ENCODE data around the gene RPAP3.
"Not testable (repeated sequence)": the region's sequence is repeated elsewhere in the genome, so short reads cannot be mapped to it uniquely, and the experiment has no call there.

RPAP3 gene

DNA sequence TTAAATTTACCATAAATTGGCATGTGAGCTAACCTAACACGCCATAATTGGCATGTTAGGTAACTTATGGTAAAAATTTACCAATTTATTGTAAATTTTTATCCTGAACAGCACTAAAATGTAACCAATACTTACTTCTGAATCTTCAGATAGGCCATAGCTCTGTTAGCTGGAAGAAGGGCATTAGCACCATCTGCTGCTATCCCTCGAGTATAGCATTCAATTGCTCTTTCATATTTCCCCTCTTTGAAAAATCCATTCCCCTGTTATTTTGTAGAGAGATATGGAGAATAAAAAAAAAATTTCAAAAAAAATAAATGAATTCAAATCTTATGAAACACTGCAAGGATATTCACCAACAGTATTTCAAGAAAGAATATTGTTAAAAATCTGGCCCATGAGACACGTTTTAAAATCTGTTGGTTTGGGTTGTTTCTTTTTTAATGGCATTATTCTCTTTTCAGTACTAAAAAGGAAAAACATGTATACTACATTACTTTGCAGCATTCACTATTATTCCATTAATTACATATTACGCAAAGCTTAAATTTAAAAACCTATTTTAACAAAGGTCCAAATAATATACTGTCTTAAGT lies 19.1 kb downstream of the RPAP3 start:
- WGBS = no CpG with 5 or more reads among the region's 4 CpGs
- no peak overlapping the region for H3K4me3 ChIP-seq (ENCODE audit: insufficient read depth in 1 of 2, low read depth in 1 of 2, low read length in 2 of 2)
- no peak overlapping the region for H3K18ac ChIP-seq (ENCODE audit: low read depth in 1 of 2, low read length in 2 of 2)
- H3K27me3 ChIP-seq (ENCODE audit: control insufficient read depth in 1 of 2, insufficient read depth in 1 of 2, low read length in 2 of 2) = no peaks in the 10 kb centered on the region
- H3K27ac ChIP-seq (ENCODE audit: low read length, poor library complexity, severe bottlenecking) = no peak overlapping the region
- no peak overlapping the region for H4K91ac ChIP-seq (ENCODE audit: low read length)
- H2AFZ ChIP-seq (ENCODE audit: low read depth, low read length) = no peak overlapping the region
- DNase-seq = peak; percentile 62
- H3K9me3 ChIP-seq (ENCODE audit: control insufficient read depth, low read length) = no peaks in the 10 kb centered on the region
- no peak overlapping the region for H3K14ac ChIP-seq (ENCODE audit: low read length in 2 of 2)
- no peak overlapping the region for H2AK5ac ChIP-seq (ENCODE audit: low read length, severe bottlenecking)
- no peak overlapping the region for H3K4me2 ChIP-seq (ENCODE audit: low read length, poor library complexity, severe bottlenecking)
- H3K4me1 ChIP-seq (ENCODE audit: control insufficient read depth, insufficient read depth, low read depth, low read length) = no peaks in the 10 kb centered on the region
- no peak overlapping the region for H3K23ac ChIP-seq (ENCODE audit: low read length in 2 of 2)
- H2BK15ac ChIP-seq (ENCODE audit: low read depth, poor library complexity, severe bottlenecking) = no peak overlapping the region
- H3K36me3 ChIP-seq (ENCODE audit: control insufficient read depth in 1 of 2, insufficient read depth in 2 of 2, low read depth in 1 of 2, low read length in 2 of 2) = peaks cover 6 to 52% of the 10 kb centered on the region in 2 experiments
- no peak overlapping the region for H2BK5ac ChIP-seq (ENCODE audit: low read depth, low read length, poor library complexity, severe bottlenecking)
- no peak overlapping the region for H4K8ac ChIP-seq (ENCODE audit: low read length)
- no peak overlapping the region for H2BK120ac ChIP-seq (ENCODE audit: low read depth, low read length)
- H3K9ac ChIP-seq (ENCODE audit: low read length) = no peak overlapping the region
- peaks cover 9% of the 10 kb centered on the region for H3K79me1 ChIP-seq (replicated peaks; ENCODE audit: low read length, poor library complexity, severe bottlenecking)
- H2BK12ac ChIP-seq (ENCODE audit: low read length in 2 of 2) = no peak overlapping the region
- no peak overlapping the region for H3K4ac ChIP-seq (ENCODE audit: low read depth in 1 of 2, low read length in 2 of 2)

DNA sequence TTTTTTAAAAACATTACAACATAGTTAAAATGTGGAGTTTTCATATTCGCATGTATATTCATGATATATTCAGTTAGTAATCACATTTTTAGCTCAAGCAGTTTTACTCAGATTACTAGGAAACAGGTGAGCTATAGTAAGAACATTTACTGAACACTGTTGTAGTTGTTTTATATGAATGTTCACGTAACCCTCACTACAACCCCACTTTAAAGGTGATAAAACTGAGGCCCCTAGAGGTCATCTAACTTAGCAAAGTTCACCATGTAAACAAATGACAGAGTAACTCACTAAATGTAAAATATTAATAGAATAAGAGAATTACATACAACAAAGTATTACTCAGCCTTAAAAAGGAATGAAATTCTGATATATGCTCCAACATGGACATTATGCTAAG lies 26.0 kb downstream of the RPAP3 start:
- H4K91ac ChIP-seq (ENCODE audit: low read length) = no peak overlapping the region
- no peak overlapping the region for H2BK15ac ChIP-seq (ENCODE audit: low read depth, poor library complexity, severe bottlenecking)
- no peak overlapping the region for H3K23ac ChIP-seq (ENCODE audit: low read length in 2 of 2)
- no CpG with 5 or more reads among the region's 2 CpGs for WGBS
- H3K9me3 ChIP-seq (ENCODE audit: control insufficient read depth, low read length) = no peaks in the 10 kb centered on the region
- no peaks in the 10 kb centered on the region for H3K27me3 ChIP-seq (ENCODE audit: control insufficient read depth in 1 of 2, insufficient read depth in 1 of 2, low read length in 2 of 2)
- H2BK12ac ChIP-seq (ENCODE audit: low read length in 2 of 2) = no peak overlapping the region
- H3K18ac ChIP-seq (ENCODE audit: low read depth in 1 of 2, low read length in 2 of 2) = no peak overlapping the region
- no peak for DNase-seq
- no peak overlapping the region for H3K27ac ChIP-seq (ENCODE audit: low read length, poor library complexity, severe bottlenecking)
- peaks cover 5% of the 10 kb centered on the region for H3K79me1 ChIP-seq (replicated peaks; ENCODE audit: low read length, poor library complexity, severe bottlenecking)
- no peaks in the 10 kb centered on the region for H3K4me1 ChIP-seq (ENCODE audit: control insufficient read depth, insufficient read depth, low read depth, low read length)
- H3K4me3 ChIP-seq (ENCODE audit: insufficient read depth in 1 of 2, low read depth in 1 of 2, low read length in 2 of 2) = no peak overlapping the region
- H3K9ac ChIP-seq (ENCODE audit: low read length) = no peak overlapping the region
- peaks cover 3 to 48% of the 10 kb centered on the region in 2 experiments for H3K36me3 ChIP-seq (ENCODE audit: control insufficient read depth in 1 of 2, insufficient read depth in 2 of 2, low read depth in 1 of 2, low read length in 2 of 2)
- H4K8ac ChIP-seq (ENCODE audit: low read length) = no peak overlapping the region
- H2AK5ac ChIP-seq (ENCODE audit: low read length, severe bottlenecking) = no peak overlapping the region
- no peak overlapping the region for H3K4ac ChIP-seq (ENCODE audit: low read depth in 1 of 2, low read length in 2 of 2)
- H2BK5ac ChIP-seq (ENCODE audit: low read depth, low read length, poor library complexity, severe bottlenecking) = no peak overlapping the region
- no peak overlapping the region for H2BK120ac ChIP-seq (ENCODE audit: low read depth, low read length)
- H3K4me2 ChIP-seq (ENCODE audit: low read length, poor library complexity, severe bottlenecking) = no peak overlapping the region
- no peak overlapping the region for H3K14ac ChIP-seq (ENCODE audit: low read length in 2 of 2)
- no peak overlapping the region for H2AFZ ChIP-seq (ENCODE audit: low read depth, low read length)

DNA sequence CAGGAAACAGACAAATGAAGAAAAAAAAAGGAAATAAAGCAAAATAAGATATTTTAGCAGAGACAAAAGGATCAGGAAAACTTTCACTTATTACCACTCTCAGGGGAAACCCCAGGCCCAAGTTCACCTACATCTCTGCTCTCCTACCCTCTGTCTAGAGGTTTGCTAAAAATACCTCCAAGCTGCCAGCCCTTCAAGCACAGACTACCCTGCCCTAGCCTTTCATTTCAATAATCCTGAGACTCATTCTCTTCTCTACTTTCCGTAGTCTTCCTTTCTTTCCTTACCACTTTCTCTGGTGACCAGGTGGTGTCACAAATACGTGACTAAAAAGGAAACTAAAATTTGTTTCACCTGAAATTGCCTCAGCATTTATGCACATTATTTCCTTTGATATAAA lies 33.8 kb downstream of the RPAP3 start:
- DNase-seq = no peak
- Histone ChIP-seq H3K36me3 (ENCODE audit: control insufficient read depth in 1 of 2, insufficient read depth in 2 of 2, low read depth in 1 of 2, low read length in 2 of 2) (peaks cover 3 to 60% of the 10 kb centered on the region in 2 experiments), H4K8ac (ENCODE audit: low read length) (no peak overlapping the region), H2AFZ (ENCODE audit: low read depth, low read length) (no peak overlapping the region), H3K27ac (ENCODE audit: low read length, poor library complexity, severe bottlenecking) (no peak overlapping the region), H3K79me1 (replicated peaks; ENCODE audit: low read length, poor library complexity, severe bottlenecking) (peaks cover 1% of the 10 kb centered on the region), H3K4me1 (ENCODE audit: control insufficient read depth, insufficient read depth, low read depth, low read length) (no peaks in the 10 kb centered on the region), H3K27me3 (ENCODE audit: control insufficient read depth in 1 of 2, insufficient read depth in 1 of 2, low read length in 2 of 2) (no peaks in the 10 kb centered on the region), H3K4ac (ENCODE audit: low read depth in 1 of 2, low read length in 2 of 2) (no peak overlapping the region), H3K18ac (ENCODE audit: low read depth in 1 of 2, low read length in 2 of 2) (no peak overlapping the region), H3K9ac (ENCODE audit: low read length) (no peak overlapping the region), H2BK12ac (ENCODE audit: low read length in 2 of 2) (no peak overlapping the region), H3K9me3 (ENCODE audit: control insufficient read depth, low read length) (no peaks in the 10 kb centered on the region), H2BK5ac (ENCODE audit: low read depth, low read length, poor library complexity, severe bottlenecking) (no peak overlapping the region), H2AK5ac (ENCODE audit: low read length, severe bottlenecking) (no peak overlapping the region), H3K14ac (ENCODE audit: low read length in 2 of 2) (no peak overlapping the region), H2BK15ac (ENCODE audit: low read depth, poor library complexity, severe bottlenecking) (no peak overlapping the region), H4K91ac (ENCODE audit: low read length) (no peak overlapping the region), H3K23ac (ENCODE audit: low read length in 2 of 2) (no peak overlapping the region), H3K4me3 (ENCODE audit: insufficient read depth in 1 of 2, low read depth in 1 of 2, low read length in 2 of 2) (no peak overlapping the region), H3K4me2 (ENCODE audit: low read length, poor library complexity, severe bottlenecking) (no peak overlapping the region), H2BK120ac (ENCODE audit: low read depth, low read length) (no peak overlapping the region)
- WGBS = 87% methylated on average over 1 of the region's 2 CpGs

DNA sequence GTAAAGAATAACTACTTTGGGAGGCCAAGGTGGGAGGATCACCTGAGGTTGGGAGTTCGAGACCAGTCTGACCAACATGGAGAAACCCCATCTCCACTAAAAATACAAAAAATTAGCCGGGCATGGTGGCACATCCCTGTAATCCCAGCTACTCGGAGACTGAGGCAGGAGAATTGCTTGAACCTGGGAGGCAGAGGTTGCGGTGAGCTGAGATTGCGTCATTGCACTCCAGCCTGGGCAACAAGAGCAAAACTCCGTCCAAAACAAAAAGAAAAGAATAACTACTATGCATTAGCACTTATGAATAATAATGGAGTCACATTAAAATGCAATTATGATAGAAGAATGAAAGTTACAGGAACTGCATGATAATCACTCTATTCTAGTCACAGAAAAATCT lies 37.9 kb downstream of the RPAP3 start:
- H2BK12ac ChIP-seq (ENCODE audit: low read length in 2 of 2); H3K4me2 ChIP-seq (ENCODE audit: low read length, poor library complexity, severe bottlenecking); H3K9ac ChIP-seq (ENCODE audit: low read length); H3K14ac ChIP-seq (ENCODE audit: low read length in 2 of 2); DNase-seq; H4K91ac ChIP-seq (ENCODE audit: low read length); H3K27ac ChIP-seq (ENCODE audit: low read length, poor library complexity, severe bottlenecking); H3K4ac ChIP-seq (ENCODE audit: low read depth in 1 of 2, low read length in 2 of 2); H3K18ac ChIP-seq (ENCODE audit: low read depth in 1 of 2, low read length in 2 of 2); H2BK5ac ChIP-seq (ENCODE audit: low read depth, low read length, poor library complexity, severe bottlenecking); H2BK120ac ChIP-seq (ENCODE audit: low read depth, low read length); H3K79me1 ChIP-seq (replicated peaks; ENCODE audit: low read length, poor library complexity, severe bottlenecking); H3K9me3 ChIP-seq (ENCODE audit: control insufficient read depth, low read length); H4K8ac ChIP-seq (ENCODE audit: low read length); H3K27me3 ChIP-seq (ENCODE audit: control insufficient read depth in 1 of 2, insufficient read depth in 1 of 2, low read length in 2 of 2); H2BK15ac ChIP-seq (ENCODE audit: low read depth, poor library complexity, severe bottlenecking); H2AK5ac ChIP-seq (ENCODE audit: low read length, severe bottlenecking); H3K4me1 ChIP-seq (ENCODE audit: control insufficient read depth, insufficient read depth, low read depth, low read length); H2AFZ ChIP-seq (ENCODE audit: low read depth, low read length); H3K4me3 ChIP-seq (ENCODE audit: insufficient read depth in 1 of 2, low read depth in 1 of 2, low read length in 2 of 2); H3K23ac ChIP-seq (ENCODE audit: low read length in 2 of 2): not testable (repeated sequence)
- peaks cover 9 to 73% of the 10 kb centered on the region in 2 experiments for H3K36me3 ChIP-seq (ENCODE audit: control insufficient read depth in 1 of 2, insufficient read depth in 2 of 2, low read depth in 1 of 2, low read length in 2 of 2)
- 95% methylated on average over 5 of the region's 6 CpGs for WGBS
